Ectodermal cell (in vitro differentiated cells): ENCODE measurements around the gene TEX54.
"Not testable (repeated sequence)": the region's sequence is repeated elsewhere in the genome, so short reads cannot be mapped to it uniquely, and the experiment has no call there.

Experiments used
- H3K27ac ChIP-seq: 2 replicates; pipeline ENCODE4 v1.7.0; 2013; ENCODE audit warnings: mild to moderate bottlenecking, low read depth, low read length; ENCODE audit not compliant: insufficient read depth, poor library complexity, severe bottlenecking
- H3K27me3 ChIP-seq: 2 replicates; pipeline ENCODE4 v1.7.0; 2013; ENCODE audit warnings: mild to moderate bottlenecking, low read length; ENCODE audit not compliant: insufficient read depth, control insufficient read depth, poor library complexity, severe bottlenecking
- H3K36me3 ChIP-seq: one replicate; pipeline ENCODE4 v1.7.0; 2013; ENCODE audit warnings: low read length; ENCODE audit not compliant: control insufficient read depth, insufficient read depth
- H3K4me1 ChIP-seq: one replicate; pipeline ENCODE4 v1.7.0; 2013; ENCODE audit warnings: low read length; ENCODE audit not compliant: control insufficient read depth, insufficient read depth
- H3K4me3 ChIP-seq: 2 replicates; pipeline ENCODE4 v1.7.0; 2013; ENCODE audit warnings: low read depth, low read length, control low read depth; ENCODE audit not compliant: insufficient read depth
- H3K9me3 ChIP-seq: 2 replicates; pipeline ENCODE4 v1.7.0; 2013; ENCODE audit warnings: mild to moderate bottlenecking, low read length, moderate library complexity; ENCODE audit not compliant: control insufficient read depth
- WGBS, 2 experiments: methylation state at CpG; one replicate each; pipeline ENCODE4 v1.1.7; 2013; ENCODE audit warnings: missing lambda C conversion rate in 2 of 2; 5-methylcytosine and 5-hydroxymethylcytosine counted together

Gene TEX54

GRCh38 chr11:62874851-62875250 lies 42.2 kb upstream of the TEX54 start:
- Histone ChIP-seq H3K36me3 (peaks cover 12% of the 10 kb centered on the region), H3K9me3 (no peaks in the 10 kb centered on the region), H3K27ac (no peak overlapping the region), H3K4me1 (peaks cover 8% of the 10 kb centered on the region), H3K4me3 (no peak overlapping the region), H3K27me3 (no peaks in the 10 kb centered on the region)
- WGBS, 2 experiments, result 91 to 93% methylated on average over 7 of the region's 7 CpGs

GRCh38 chr11:62865635-62866034 lies 33.0 kb upstream of the TEX54 start:
- Histone ChIP-seq H3K9me3 (no peaks in the 10 kb centered on the region), H3K4me3 (no peak overlapping the region), H3K27ac (no peak overlapping the region), H3K4me1 (peaks cover 7% of the 10 kb centered on the region), H3K36me3 (peaks cover 5% of the 10 kb centered on the region), H3K27me3 (no peaks in the 10 kb centered on the region)
- WGBS, 2 experiments, result 96 to 99% methylated on average over 6 of the region's 6 CpGs

- peaks cover 5% of the 10 kb centered on the region for H3K36me3 ChIP-seq
- WGBS, 2 experiments, result 95% methylated on average over 3 to 4 of the region's 4 CpGs
- no peaks in the 10 kb centered on the region for H3K9me3 ChIP-seq
- no peak overlapping the region for H3K4me3 ChIP-seq
- H3K27ac ChIP-seq, result no peak overlapping the region
- H3K27me3 ChIP-seq, result no peaks in the 10 kb centered on the region
- peaks cover 7% of the 10 kb centered on the region for H3K4me1 ChIP-seq
Measured at GRCh38 chr11:62863687-62864335, 31.2 kb upstream of the TEX54 start.

DNA sequence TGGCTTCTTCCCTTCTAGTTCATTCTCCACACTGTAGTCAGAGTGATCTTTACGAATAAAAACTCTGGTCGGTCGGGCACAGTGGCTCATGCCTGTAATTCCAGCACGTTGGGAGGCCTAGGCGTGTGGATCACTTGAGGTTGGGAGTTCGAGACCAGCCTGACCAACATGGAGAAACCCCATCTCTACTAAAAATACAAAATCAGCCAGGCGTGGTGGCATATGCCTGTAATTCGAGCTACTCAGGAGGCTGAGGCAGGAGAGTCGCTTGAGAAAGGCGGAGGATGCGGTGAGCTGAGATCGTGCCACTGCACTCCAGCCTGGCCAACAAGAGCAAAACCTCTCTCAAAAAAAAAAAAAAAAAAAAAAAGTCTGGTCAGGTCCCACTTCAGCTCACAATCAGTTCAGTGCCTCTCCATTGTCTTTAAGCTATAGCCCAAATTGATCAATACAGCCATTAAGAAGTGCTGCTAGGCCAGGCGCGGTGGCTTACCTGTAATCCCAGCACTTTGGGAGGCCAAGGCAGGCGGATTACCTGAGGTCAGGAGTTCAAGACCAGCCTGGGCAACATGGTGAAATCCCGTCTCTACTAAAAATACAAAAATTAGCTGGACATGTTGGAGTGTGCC lies 29.0 kb upstream of the TEX54 start:
- H3K36me3 ChIP-seq, H3K27me3 ChIP-seq, H3K9me3 ChIP-seq, H3K27ac ChIP-seq, H3K4me3 ChIP-seq: not testable (repeated sequence)
- 84% methylated on average over 16 of the region's 16 CpGs for WGBS, 2 experiments
- H3K4me1 ChIP-seq, result peaks cover 15% of the 10 kb centered on the region

GRCh38 chr11:62860835-62861563 lies 28.4 kb upstream of the TEX54 start:
- peaks cover 15% of the 10 kb centered on the region for H3K4me1 ChIP-seq
- no peaks in the 10 kb centered on the region for H3K9me3 ChIP-seq
- no peaks in the 10 kb centered on the region for H3K27me3 ChIP-seq
- WGBS, 2 experiments, result 89 to 94% methylated on average over 5 of the region's 5 CpGs
- H3K27ac ChIP-seq, result no peak overlapping the region
- no peaks in the 10 kb centered on the region for H3K36me3 ChIP-seq
- no peak overlapping the region for H3K4me3 ChIP-seq

- H3K27me3 ChIP-seq, H3K36me3 ChIP-seq, H3K4me3 ChIP-seq, H3K9me3 ChIP-seq: not testable (repeated sequence)
- peaks cover 15% of the 10 kb centered on the region for H3K4me1 ChIP-seq
- H3K27ac ChIP-seq, result peak overlapping the region; percentile 17
- WGBS, 2 experiments, result 76 to 93% methylated on average over 6 to 8 of the region's 8 CpGs
Measured at GRCh38 chr11:62859281-62859703, 26.7 kb upstream of the TEX54 start.

GRCh38 chr11:62858201-62858600 lies 25.6 kb upstream of the TEX54 start:
- H3K36me3 ChIP-seq, result peaks cover 19% of the 10 kb centered on the region
- WGBS, 2 experiments, result 24 to 28% methylated on average over 7 of the region's 7 CpGs
- H3K27me3 ChIP-seq, result no peaks in the 10 kb centered on the region
- peak overlapping the region; percentile 98 for H3K4me3 ChIP-seq
- H3K27ac ChIP-seq, result no peak overlapping the region
- peaks cover 20% of the 10 kb centered on the region for H3K4me1 ChIP-seq
- H3K9me3 ChIP-seq, result no peaks in the 10 kb centered on the region

GRCh38 chr11:62857541-62857982 lies 24.9 kb upstream of the TEX54 start:
- peaks cover 25% of the 10 kb centered on the region for H3K4me1 ChIP-seq
- no peak overlapping the region for H3K27ac ChIP-seq

GRCh38 chr11:62856333-62856895 lies 23.8 kb upstream of the TEX54 start:
- Histone ChIP-seq H3K36me3 (peaks cover 34% of the 10 kb centered on the region), H3K27ac (peak overlapping the region; percentile 90)

More at GRCh38 chr11:62857541-62857982, 24.9 kb upstream of the TEX54 start:
- H3K9me3 ChIP-seq, result no peaks in the 10 kb centered on the region
- 18 to 33% methylated on average over 2 of the region's 2 CpGs for WGBS, 2 experiments
- H3K4me3 ChIP-seq, result peak overlapping the region; percentile 98
- peaks cover 26% of the 10 kb centered on the region for H3K36me3 ChIP-seq
- H3K27me3 ChIP-seq, result no peaks in the 10 kb centered on the region

More at GRCh38 chr11:62856333-62856895, 23.8 kb upstream of the TEX54 start:
- Histone ChIP-seq H3K9me3 (no peaks in the 10 kb centered on the region), H3K4me1 (peaks cover 21% of the 10 kb centered on the region), H3K27me3 (no peaks in the 10 kb centered on the region), H3K4me3 (peak overlapping the region; percentile 98)
- WGBS, 2 experiments, result 0% methylated on average over 20 of the region's 20 CpGs
